Psoas muscle (tissue), 8 donors: ENCODE measurements around the gene CTU2. TPM values are rescaled to one million over a fixed set of nuclear protein-coding genes. Genes with fewer than 3 reads are reported as not detected.

Experiments
- ATAC-seq, 4 donors: fragments of 200-7000 bp; cut with Tn5 transposase; one replicate each; pipeline ENCODE4 v1.9.1; 2020; ENCODE audit warnings: moderate library complexity in 3 of 4, mild to moderate bottlenecking in 2 of 4
- DNase-seq, 2 donors: peaks; one replicate each; pipeline ENCODE4 v3.0.0-alpha.2; 2020
- H3K27ac ChIP-seq: fragments of 200-600 bp; one replicate; pipeline ENCODE4 v1.8.0; 2022
- H3K27me3 ChIP-seq, 3 donors: fragments of 200-600 bp in 1 of 3; one replicate each; pipeline versions ENCODE4 v1.6.1 to v1.8.0; 2013 to 2022; ENCODE audit warnings: low read length in 2 of 3, mild to moderate bottlenecking in 2 of 3, moderate library complexity in 1 of 3; ENCODE audit not compliant: insufficient read depth in 3 of 3
- H3K36me3 ChIP-seq, 2 donors: fragments of 200-600 bp in 1 of 2; one replicate each; pipeline versions ENCODE4 v1.6.1 to v1.8.0; 2013 to 2022; ENCODE audit warnings: low read depth in 1 of 2, mild to moderate bottlenecking in 1 of 2, moderate library complexity in 1 of 2; ENCODE audit not compliant: insufficient read depth in 1 of 2
- H3K4me1 ChIP-seq: fragments of 200-600 bp; one replicate; pipeline ENCODE4 v1.8.0; 2022
- H3K4me3 ChIP-seq: fragments of 200-600 bp; one replicate; pipeline ENCODE4 v1.8.0; 2022; ENCODE audit warnings: mild to moderate bottlenecking
- H3K9me3 ChIP-seq: fragments of 200-600 bp; one replicate; pipeline ENCODE4 v1.8.0; 2022
- CTCF ChIP-seq: fragments of 200-600 bp; IDR thresholded peaks from one replicate; pipeline ENCODE4 v1.8.0; 2022; ENCODE audit warnings: antibody characterized with exemption
- WGBS, 3 donors: extraction: QIAGEN DNeasy Blood & Tissue Kit; methylation state at CpG; one replicate each; pipeline versions ENCODE4 v1.1.6 to v1.1.7; 2013; 5-methylcytosine and 5-hydroxymethylcytosine counted together
- intact Hi-C, 2 donors: fragments of 100-400 bp; cut with DNase I; formaldehyde crosslinking; loops; one replicate each; pipeline versions ENCODE4 v1.11.0 to v1.14.2; 2022
- polyA plus RNA-seq, 3 donors: library from polyadenylated mRNA; stranded (reverse); fragments of 200-250 nt; gene quantifications; one replicate each; pipeline ENCODE4 v1.2.3, GENCODE V29; 2013
- total RNA-seq, 4 donors: library from RNA; stranded (reverse); fragmentation: NEBNext Ultra II Directional in 2 of 4; extraction: Animal tissue kit (Norgen Biotek cat#: 25700) in 2 of 4; gene quantifications; one replicate each; pipeline versions ENCODE4 v1.2.1 to v1.2.4, GENCODE V29; 2021 to 2023
- donor health status: healthy with polysubstance abuse.
- donor health status: DM: no; HTN: no; CAD: no; lungs with moderate emphysema.
- donor health status: Bipolar disorder and iron deficiency.
- donor health status: healthy.
- donor health status: DM: yes; HTN: yes; CAD: no.
- donor health status: DM: no; HTN: no; CAD: no.
- donor health status: DM: no; HTN: no; CAD: no.
- donor health status: DM: yes; HTN: yes; CAD: no.

The CTU2 gene
- total and polyA plus RNA-seq, 7 donors, result 12.4 to 24.1 (median 20.2) TPM

DNA sequence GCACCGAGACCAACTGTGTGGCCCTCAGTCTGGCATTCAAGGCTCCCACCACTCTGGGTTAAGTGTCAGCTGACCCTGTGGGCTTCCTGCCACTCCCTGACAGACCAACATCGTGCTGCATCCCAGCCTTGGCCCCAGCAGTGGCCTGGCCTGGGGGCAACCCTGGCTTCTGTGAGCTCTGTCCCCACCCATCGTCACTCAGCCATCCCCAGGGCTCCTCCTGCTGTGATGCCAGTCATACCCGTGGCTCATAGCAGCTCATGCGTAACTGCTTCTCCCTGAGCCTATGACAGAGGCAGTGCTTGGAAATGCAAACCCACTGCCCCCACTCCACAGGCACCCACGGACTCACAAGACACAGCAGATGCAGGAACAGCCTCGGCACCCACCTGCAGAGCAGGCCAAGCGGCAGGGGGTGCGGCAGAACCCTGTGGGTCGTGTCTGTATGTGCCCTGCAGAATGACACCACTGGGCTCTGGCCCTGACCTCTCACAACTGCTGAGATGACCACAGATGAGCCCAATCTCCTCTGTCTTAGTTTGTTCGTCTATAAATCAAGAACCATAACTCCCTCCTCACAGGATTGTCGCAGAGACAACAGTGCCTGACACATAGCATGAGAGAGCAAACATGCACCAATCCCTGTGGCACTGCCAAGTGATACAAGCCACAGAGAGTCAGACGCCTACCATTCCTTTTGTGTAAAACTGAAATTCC lies 52.1 kb downstream of the CTU2 start:
- no peaks in the 10 kb centered on the region for H3K9me3 ChIP-seq
- WGBS, 3 donors, result 68 to 82% (median 73%) methylated on average over 13 of the region's 13 CpGs
- H3K27me3 ChIP-seq, result peaks cover 0 to 12% (median 8%) of the 10 kb centered on the region in 3 donors
- no peak overlapping the region for H3K4me3 ChIP-seq
- H3K4me1 ChIP-seq, result no peaks in the 10 kb centered on the region
- intact Hi-C loops, result no loop called here
- no peaks in the 10 kb centered on the region for H3K36me3 ChIP-seq
- H3K27ac ChIP-seq, result no peak overlapping the region
- DNase-seq (no peak), ATAC-seq (no peak)
- no peak for TF ChIP-seq CTCF

- ATAC-seq (no peak), DNase-seq (no peak)
- peaks cover 0 to 12% (median 8%) of the 10 kb centered on the region in 3 donors for H3K27me3 ChIP-seq
- 67 to 74% (median 71%) methylated on average over 6 of the region's 6 CpGs for WGBS, 3 donors
- H3K4me1 ChIP-seq, result no peaks in the 10 kb centered on the region
- intact Hi-C loops, result no loop called here
- no peak for TF ChIP-seq CTCF
- no peaks in the 10 kb centered on the region for H3K9me3 ChIP-seq
- no peak overlapping the region for H3K4me3 ChIP-seq
- no peaks in the 10 kb centered on the region for H3K36me3 ChIP-seq
- no peak overlapping the region for H3K27ac ChIP-seq
Measured at GRCh38 chr16:88758944-88759244, 52.6 kb downstream of the CTU2 start.

- intact Hi-C loops, result no loop called here
- WGBS, 3 donors, result 37 to 55% (median 47%) methylated on average over 26 of the region's 26 CpGs
- no peak for ATAC-seq
- Histone ChIP-seq H3K27me3 (peaks cover 0 to 12% (median 8%) of the 10 kb centered on the region in 3 donors), H3K4me1 (no peaks in the 10 kb centered on the region), H3K4me3 (no peak overlapping the region), H3K9me3 (no peaks in the 10 kb centered on the region), H3K36me3 (no peaks in the 10 kb centered on the region), H3K27ac (no peak overlapping the region)
- TF ChIP-seq CTCF, result no peak
- no peak for DNase-seq
Measured at GRCh38 chr16:88759245-88759975, 53.1 kb downstream of the CTU2 start.

DNA sequence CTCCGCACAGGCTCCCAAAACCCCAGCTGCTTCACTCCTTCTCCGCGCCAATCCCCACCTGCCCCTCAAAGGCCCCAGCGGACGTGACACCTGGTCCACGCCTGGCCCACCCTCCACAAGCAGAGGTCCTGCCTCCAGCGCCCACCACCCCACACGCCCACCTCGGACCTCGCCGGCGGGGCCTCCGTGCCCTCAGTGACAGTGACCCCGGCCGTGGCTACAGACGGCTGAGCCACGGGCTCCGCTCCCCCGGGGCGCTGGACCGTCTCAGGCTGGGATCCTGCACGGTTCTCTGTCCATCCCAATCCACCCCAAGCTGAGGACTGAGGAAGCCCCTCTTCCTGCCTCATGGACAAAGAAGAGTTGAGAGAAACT lies 53.7 kb downstream of the CTU2 start:
- ATAC-seq, result no peak
- no peaks in the 10 kb centered on the region for H3K4me1 ChIP-seq
- WGBS, 3 donors, result 82 to 87% (median 84%) methylated on average over 20 to 22 of the region's 22 CpGs
- no peak for DNase-seq
- no peaks in the 10 kb centered on the region for H3K36me3 ChIP-seq
- H3K4me3 ChIP-seq, result no peak overlapping the region
- no peaks in the 10 kb centered on the region for H3K9me3 ChIP-seq
- no peak for TF ChIP-seq CTCF
- H3K27ac ChIP-seq, result no peak overlapping the region
- H3K27me3 ChIP-seq, result peaks cover 0 to 12% (median 8%) of the 10 kb centered on the region in 3 donors
- intact Hi-C loops, result no loop called here
